ENCODE measurements around the gene TMEM135. TPM values are rescaled to one million over a fixed set of nuclear protein-coding genes. Genes with fewer than 3 reads are reported as not detected.
A peak's percentile ranks its signal among the peaks of the same experiment; 100 is the strongest.

The TMEM135 gene
- total RNA-seq, 1 donor from 2014 or later: 16.4 TPM

DNA sequence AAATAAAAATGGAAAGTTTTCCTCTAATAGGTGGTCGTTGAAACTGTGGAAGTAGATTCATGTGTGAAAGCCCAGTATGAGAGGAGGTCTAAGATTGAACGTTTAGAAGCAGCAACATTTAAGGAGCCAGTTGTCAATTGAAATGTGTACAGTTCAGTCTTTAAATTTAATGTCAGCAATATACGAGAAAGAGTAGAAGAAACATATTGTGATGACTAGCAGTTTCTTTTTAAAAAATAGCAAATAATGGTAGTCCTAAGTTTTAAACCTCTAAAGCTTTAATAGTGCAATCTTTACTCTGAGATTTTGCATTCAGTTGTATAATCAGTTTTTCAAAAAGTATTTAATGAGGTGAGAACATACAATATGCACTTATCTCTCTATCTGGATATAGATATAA, 44.9 kb downstream of the TMEM135 start:
- DNase-seq: no peak
- H3K4me3 ChIP-seq: no peak overlapping the region
- intact Hi-C loops (cut with micrococcal nuclease): loop anchor here (10.0 kb wide), 1 partner anchor 192 kb away; no protein-coding TSS in a partner anchor
- H3K27me3 ChIP-seq (ENCODE audit: low read depth): no peaks in the 10 kb centered on the region
- peaks cover 4% of the 10 kb centered on the region for H3K36me3 ChIP-seq
- TF ChIP-seq CTCF (IDR thresholded peaks at IDR 0.05; ENCODE audit: borderline replicate concordance): no peak
- no peak overlapping the region for H3K27ac ChIP-seq (replicated peaks)
- peaks cover under 1% of the 10 kb centered on the region for H3K9me3 ChIP-seq (replicated peaks)
- H3K4me1 ChIP-seq: peaks cover 6% of the 10 kb centered on the region

DNA sequence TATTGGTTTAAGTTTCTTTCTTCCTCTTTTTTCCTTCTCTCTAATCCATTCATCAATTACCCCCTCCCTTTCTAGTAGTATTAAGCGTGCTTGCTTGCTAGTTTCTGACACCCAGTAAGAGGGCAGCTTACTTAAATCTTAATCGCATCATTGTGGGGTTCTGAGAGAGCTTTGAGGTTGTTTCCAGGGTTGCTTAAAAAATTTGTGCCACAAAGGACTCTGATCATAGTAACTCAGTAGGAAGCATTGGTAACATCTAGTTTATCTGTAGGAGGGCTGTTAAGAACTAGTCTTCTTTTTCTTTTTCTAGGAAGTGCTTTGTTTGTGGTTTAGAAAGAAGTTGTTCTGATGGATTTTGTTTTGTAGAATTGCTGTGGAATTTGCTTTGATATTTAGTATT, 45.3 kb downstream of the TMEM135 start:
- DNase-seq: no peak
- Histone ChIP-seq H3K4me3 (no peak overlapping the region), H3K27me3 (ENCODE audit: low read depth) (no peaks in the 10 kb centered on the region), H3K9me3 (replicated peaks) (no peaks in the 10 kb centered on the region), H3K4me1 (peaks cover 6% of the 10 kb centered on the region), H3K27ac (replicated peaks) (no peak overlapping the region), H3K36me3 (no peaks in the 10 kb centered on the region)
- TF ChIP-seq CTCF (IDR thresholded peaks at IDR 0.05; ENCODE audit: borderline replicate concordance): no peak
- intact Hi-C loops (cut with micrococcal nuclease): loop anchor here (10.0 kb wide), 1 partner anchor 192 kb away; no protein-coding TSS in a partner anchor

GRCh38 chr11:87092159-87092558, 54.4 kb downstream of the TMEM135 start:
- no peak for TF ChIP-seq CTCF (IDR thresholded peaks at IDR 0.05; ENCODE audit: borderline replicate concordance)
- H3K27me3 ChIP-seq (ENCODE audit: low read depth): no peaks in the 10 kb centered on the region
- no peak for DNase-seq
- no peak overlapping the region for H3K27ac ChIP-seq (replicated peaks)
- H3K4me1 ChIP-seq: peaks cover under 1% of the 10 kb centered on the region
- H3K4me3 ChIP-seq: no peak overlapping the region
- peaks cover 38% of the 10 kb centered on the region for H3K36me3 ChIP-seq
- intact Hi-C loops (cut with micrococcal nuclease): no loop called here
- peaks cover 26% of the 10 kb centered on the region for H3K9me3 ChIP-seq (replicated peaks)

DNA sequence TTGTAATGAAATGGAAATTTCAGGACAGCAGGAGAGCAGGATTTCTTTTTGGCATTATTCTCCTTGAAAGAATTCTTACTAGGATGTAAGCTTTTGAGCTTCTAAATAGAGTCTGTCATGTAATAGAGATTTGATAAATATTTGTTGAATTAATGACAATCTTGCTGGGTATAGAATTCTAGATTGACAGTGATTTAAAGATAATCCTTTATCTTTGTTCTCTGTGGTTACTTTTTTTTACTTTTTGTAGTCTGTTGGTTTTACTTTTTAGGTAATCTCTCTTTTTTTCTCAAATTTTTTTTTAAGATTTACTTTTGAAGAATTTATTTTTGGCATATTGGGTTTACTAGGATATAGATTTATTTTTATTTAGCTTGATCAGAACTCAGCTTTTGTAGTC, 54.8 kb downstream of the TMEM135 start:
- Histone ChIP-seq H3K36me3 (peaks cover 38% of the 10 kb centered on the region), H3K27ac (replicated peaks) (no peak overlapping the region), H3K27me3 (ENCODE audit: low read depth) (no peaks in the 10 kb centered on the region), H3K4me3 (no peak overlapping the region), H3K9me3 (replicated peaks) (peaks cover 26% of the 10 kb centered on the region), H3K4me1 (peaks cover 5% of the 10 kb centered on the region)
- no peak for DNase-seq
- intact Hi-C loops (cut with micrococcal nuclease): no loop called here
- no peak for TF ChIP-seq CTCF (IDR thresholded peaks at IDR 0.05; ENCODE audit: borderline replicate concordance)

DNA sequence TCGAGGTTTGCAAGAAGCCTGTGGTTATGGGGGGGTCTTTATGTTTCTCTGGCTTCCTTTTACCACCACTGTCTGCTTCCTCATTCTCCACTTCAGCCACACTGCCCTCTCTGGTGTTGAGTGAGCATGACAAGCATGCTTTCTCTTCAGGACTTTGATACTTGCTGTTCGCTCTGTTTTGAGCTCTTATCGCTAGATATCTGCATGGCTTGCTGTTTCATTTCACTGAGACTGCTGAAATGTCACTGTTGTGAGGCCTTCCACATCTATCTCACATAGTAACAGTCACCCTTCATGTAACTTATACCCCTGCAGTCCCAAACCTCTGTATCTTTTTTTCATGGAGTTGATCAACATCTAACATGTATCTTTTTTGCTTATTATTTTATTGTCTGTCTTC, 59.8 kb downstream of the TMEM135 start:
- H3K36me3 ChIP-seq: peaks cover 35% of the 10 kb centered on the region
- H3K4me1 ChIP-seq: peaks cover 11% of the 10 kb centered on the region
- no peak overlapping the region for H3K4me3 ChIP-seq
- no peaks in the 10 kb centered on the region for H3K27me3 ChIP-seq (ENCODE audit: low read depth)
- TF ChIP-seq CTCF (IDR thresholded peaks at IDR 0.05; ENCODE audit: borderline replicate concordance): peak; percentile 84
- H3K27ac ChIP-seq (replicated peaks): no peak overlapping the region
- intact Hi-C loops (cut with micrococcal nuclease): no loop called here
- H3K9me3 ChIP-seq (replicated peaks): peaks cover 11% of the 10 kb centered on the region
- DNase-seq: no peak
